SW 1271 (cell line): ENCODE data around the gene CNST.
"Not testable (repeated sequence)": the region's sequence is repeated elsewhere in the genome, so short reads cannot be mapped to it uniquely, and the experiment has no call there.

Experiments
- DNase-seq, 2 experiments: peaks; one replicate each; lab custom pipeline; 2025; lab: John Stamatoyannopoulos, UW

The CNST gene

GRCh38 chr1:246583448-246584185 is 17.4 kb downstream of the CNST start:
- no peak for DNase-seq

- DNase-seq = no peak
Observed at GRCh38 chr1:246587032-246587431, 20.8 kb downstream of the CNST start.

- DNase-seq = no peak
Observed at GRCh38 chr1:246587606-246588005, 21.4 kb downstream of the CNST start.

- DNase-seq = peak in 1 of 2 experiments; percentile 42
Observed at GRCh38 chr1:246588159-246588721, 22.0 kb downstream of the CNST start.

GRCh38 chr1:246589919-246590318 is 23.7 kb downstream of the CNST start:
- DNase-seq = not testable (repeated sequence)

GRCh38 chr1:246591047-246591446 is 24.8 kb downstream of the CNST start:
- no peak for DNase-seq

GRCh38 chr1:246591504-246591903 is 25.2 kb downstream of the CNST start:
- DNase-seq = no peak

- no peak for DNase-seq
Observed at GRCh38 chr1:246591958-246592357, 25.7 kb downstream of the CNST start.

- DNase-seq = peak in 1 of 2 experiments; percentile 41
Observed at GRCh38 chr1:246592695-246593094, 26.4 kb downstream of the CNST start.

GRCh38 chr1:246595146-246595545 is 28.9 kb downstream of the CNST start:
- no peak for DNase-seq

- peak in 1 of 2 experiments; percentile 38 for DNase-seq
Observed at GRCh38 chr1:246597340-246597739, 31.1 kb downstream of the CNST start.

GRCh38 chr1:246597971-246598370 is 31.7 kb downstream of the CNST start:
- no peak for DNase-seq

- no peak for DNase-seq
Observed at GRCh38 chr1:246599315-246599714, 33.1 kb downstream of the CNST start.

- DNase-seq = no peak
Observed at GRCh38 chr1:246600579-246600978, 34.3 kb downstream of the CNST start.

GRCh38 chr1:246602194-246602593 is 35.9 kb downstream of the CNST start:
- no peak for DNase-seq

- DNase-seq = not testable (repeated sequence)
Observed at GRCh38 chr1:246605231-246605630, 39.0 kb downstream of the CNST start.

GRCh38 chr1:246607462-246607861 is 41.2 kb downstream of the CNST start:
- no peak for DNase-seq

GRCh38 chr1:246608616-246609376 is 42.5 kb downstream of the CNST start:
- peak; percentile 98 to 99 for DNase-seq

- no peak for DNase-seq
Observed at GRCh38 chr1:246609632-246610031, 43.4 kb downstream of the CNST start.

- DNase-seq = no peak
Observed at GRCh38 chr1:246613096-246613758, 47.0 kb downstream of the CNST start.

GRCh38 chr1:246617156-246617555 is 50.9 kb downstream of the CNST start:
- no peak for DNase-seq

GRCh38 chr1:246617768-246618167 is 51.5 kb downstream of the CNST start:
- DNase-seq = no peak
